Neural cell (in vitro differentiated cells): Measurements from ENCODE around the gene XPR1. TPM values are rescaled to one million over a fixed set of nuclear protein-coding genes. Genes with fewer than 3 reads are reported as not detected.

Experiments used
- H2AFZ ChIP-seq: fragments of 200-600, 300-800 bp; sonication (generic), shearing (Covaris generic); 2 replicates; pipeline ENCODE4 v1.6.0; 2014; ENCODE audit warnings: low read depth, mild to moderate bottlenecking, antibody characterized with exemption, low read length, moderate library complexity
- H3F3A ChIP-seq: fragments of 200-600 bp; shearing (Covaris generic); 2 replicates; pipeline ENCODE4 v1.6.1; 2016; ENCODE audit warnings: mild to moderate bottlenecking, moderate library complexity, mixed read lengths, antibody characterized with exemption, low read length; ENCODE audit not compliant: insufficient read depth, poor library complexity, severe bottlenecking
- H3K27ac ChIP-seq: fragments of 200-600, 300-800 bp; sonication (generic), shearing (Covaris generic); 2 replicates; pipeline ENCODE4 v1.5.1; 2014; ENCODE audit warnings: mild to moderate bottlenecking, low read length, moderate library complexity
- H3K27me3 ChIP-seq: fragments of 300-800, 200-600 bp; sonication (generic), shearing (Covaris generic); 2 replicates; pipeline ENCODE4 v1.6.0; 2014; ENCODE audit warnings: mild to moderate bottlenecking, low read depth, low read length, moderate library complexity; ENCODE audit not compliant: insufficient read depth
- H3K36me3 ChIP-seq: fragments of 300-800, 200-600 bp; sonication (generic), shearing (Covaris generic); 2 replicates; pipeline ENCODE4 v1.5.1; 2014; ENCODE audit warnings: mild to moderate bottlenecking, antibody characterized with exemption, low read length, moderate library complexity; ENCODE audit not compliant: insufficient read depth
- H3K4me2 ChIP-seq: fragments of 300-800, 200-600 bp; sonication (generic), shearing (Covaris generic); 2 replicates; pipeline ENCODE4 v1.6.0; 2014; ENCODE audit warnings: mild to moderate bottlenecking, low read length
- H3K4me3 ChIP-seq: fragments of 300-800, 200-600 bp; sonication (generic), shearing (Covaris generic); 2 replicates; pipeline ENCODE4 v1.5.1; 2014; ENCODE audit warnings: mild to moderate bottlenecking, low read length, moderate library complexity
- H3K79me2 ChIP-seq: fragments of 200-600 bp; shearing (Covaris generic); replicated peaks from 2 replicates; pipeline ENCODE4 v1.6.0; 2014; ENCODE audit warnings: mild to moderate bottlenecking, low read length, moderate library complexity; ENCODE audit not compliant: insufficient read depth
- H3K9ac ChIP-seq: fragments of 300-800, 200-600 bp; sonication (generic), shearing (Covaris generic); 2 replicates; pipeline ENCODE4 v1.6.1; 2016; ENCODE audit warnings: mild to moderate bottlenecking, low read length, mixed read lengths
- H3K9me2 ChIP-seq: fragments of 200-600 bp; shearing (Covaris generic); 2 replicates; pipeline ENCODE4 v1.6.1; 2016; ENCODE audit warnings: mild to moderate bottlenecking, low read length, mixed read lengths; ENCODE audit not compliant: insufficient read depth
- H3K9me3 ChIP-seq: fragments of 200-600, 300-800 bp; sonication (generic), shearing (Covaris generic); 2 replicates; pipeline ENCODE4 v1.6.1; 2016; ENCODE audit warnings: mild to moderate bottlenecking, mixed run types, low read length, moderate library complexity, mixed read lengths
- H4K20me1 ChIP-seq: fragments of 200-600 bp; shearing (Covaris generic); 2 replicates; pipeline ENCODE4 v1.6.1; 2016; ENCODE audit warnings: mild to moderate bottlenecking, mixed run types; ENCODE audit not compliant: insufficient read depth
- CTCF ChIP-seq: fragments of 450-650 bp; IDR thresholded peaks from 2 replicates; pipeline ENCODE4 v1.5.1; 2014; ENCODE audit warnings: antibody characterized with exemption, mild to moderate bottlenecking, moderate library complexity; ENCODE audit not compliant: poor library complexity, severe bottlenecking
- EP300 ChIP-seq: fragments of 450-650 bp; conservative IDR thresholded peaks from 2 replicates; pipeline ENCODE4 v1.6.1; 2014; ENCODE audit warnings: antibody characterized with exemption, mild to moderate bottlenecking, moderate library complexity; ENCODE audit not compliant: poor library complexity, severe bottlenecking
- EZH2 ChIP-seq: fragments of 200-600, 300-800 bp; shearing (Covaris generic), sonication (generic); IDR thresholded peaks from 2 replicates; pipeline ENCODE4 v1.6.1; 2014; ENCODE audit warnings: antibody characterized with exemption, low read length, borderline replicate concordance, mild to moderate bottlenecking; ENCODE audit not compliant: insufficient read depth, poor library complexity, severe bottlenecking
- MXI1 ChIP-seq: fragments of 450-650 bp; conservative IDR thresholded peaks from 2 replicates; pipeline ENCODE4 v1.6.1; 2014; ENCODE audit warnings: antibody characterized with exemption, mild to moderate bottlenecking; ENCODE audit not compliant: poor library complexity, severe bottlenecking
- POLR2AphosphoS5 ChIP-seq: IDR thresholded peaks from 2 replicates; pipeline ENCODE4 v1.6.1; 2012
- RAD21 ChIP-seq: fragments of 450-650 bp; conservative IDR thresholded peaks from 2 replicates; pipeline ENCODE4 v1.6.1; 2014; ENCODE audit warnings: antibody characterized with exemption, mild to moderate bottlenecking, moderate library complexity
- SMC3 ChIP-seq: fragments of 450-650 bp; conservative IDR thresholded peaks from 2 replicates; pipeline ENCODE4 v1.6.1; 2014; ENCODE audit warnings: antibody characterized with exemption, mild to moderate bottlenecking, moderate library complexity; ENCODE audit not compliant: poor library complexity
- TAF1 ChIP-seq: IDR thresholded peaks from 2 replicates; pipeline ENCODE4 v1.6.1; 2012; ENCODE audit warnings: low read depth
- polyA plus RNA-seq: library from polyadenylated mRNA; depleted of rRNA; stranded (reverse); fragments of >200 nt; gene quantifications from 2 replicates; pipeline ENCODE4 v1.2.3, GENCODE V29; 2014
- TF ChIP-seq, protein P1 (sequence below): IDR thresholded peaks from 2 replicates; pipeline ENCODE4 v1.6.1; 2012; ENCODE audit warnings: borderline replicate concordance

Gene XPR1
- polyA plus RNA-seq, 1 donor from 2014 or later, result 185 TPM

DNA sequence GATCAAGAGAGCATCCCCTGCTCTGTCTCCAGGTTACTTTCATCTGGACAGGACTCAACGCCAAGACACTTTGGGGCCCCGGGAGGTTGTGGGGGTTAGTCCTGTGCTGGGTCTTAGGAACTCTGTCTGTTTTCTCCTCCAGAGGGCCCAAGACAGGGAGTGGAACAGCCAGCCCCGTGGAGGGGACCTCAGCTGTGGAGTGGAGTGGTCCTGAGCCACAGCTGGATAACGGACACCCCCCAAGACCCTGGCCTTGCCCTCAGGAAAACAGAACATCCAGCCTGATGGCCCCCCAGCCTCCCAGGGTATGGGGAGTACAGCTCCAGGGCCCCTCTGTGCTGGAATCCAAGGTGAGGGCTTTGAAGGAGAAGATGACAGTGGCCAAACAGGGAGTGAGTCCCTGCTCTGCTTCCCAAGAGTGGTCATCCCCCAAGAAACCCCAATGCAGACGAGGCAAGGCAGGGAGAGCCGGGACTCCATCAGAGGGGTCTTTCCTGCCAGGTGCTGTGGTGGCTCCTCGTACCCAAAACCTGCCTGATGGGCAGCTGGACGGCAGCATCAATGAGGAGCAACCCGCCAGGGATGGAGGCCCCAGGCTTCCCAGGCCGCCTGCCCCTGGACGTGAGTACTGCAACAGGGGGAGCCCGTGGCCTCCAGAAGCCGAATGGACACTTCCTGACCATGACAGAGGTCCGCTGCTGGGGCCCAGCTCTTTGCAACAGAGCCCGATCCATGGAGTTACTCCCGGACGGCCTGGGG, 284.4 kb downstream of the XPR1 start:
- Histone ChIP-seq H3K27me3 (peaks cover 32% of the 10 kb centered on the region), H3K27ac (no peak overlapping the region), H4K20me1 (no peaks in the 10 kb centered on the region), H3K9ac (no peak overlapping the region), H2AFZ (no peak overlapping the region), H3K4me2 (no peak overlapping the region), H3F3A (no peaks in the 10 kb centered on the region), H3K9me2 (no peaks in the 10 kb centered on the region), H3K4me3 (no peak overlapping the region), H3K9me3 (no peaks in the 10 kb centered on the region), H3K79me2 (no peaks in the 10 kb centered on the region), H3K36me3 (no peaks in the 10 kb centered on the region)
- TF ChIP-seq EP300 (no peak), CTCF (no peak), POLR2AphosphoS5 (no peak), TAF1 (no peak), MXI1 (no peak), RAD21 (no peak), EZH2 (no peak)
- TF ChIP-seq, protein P1, sequence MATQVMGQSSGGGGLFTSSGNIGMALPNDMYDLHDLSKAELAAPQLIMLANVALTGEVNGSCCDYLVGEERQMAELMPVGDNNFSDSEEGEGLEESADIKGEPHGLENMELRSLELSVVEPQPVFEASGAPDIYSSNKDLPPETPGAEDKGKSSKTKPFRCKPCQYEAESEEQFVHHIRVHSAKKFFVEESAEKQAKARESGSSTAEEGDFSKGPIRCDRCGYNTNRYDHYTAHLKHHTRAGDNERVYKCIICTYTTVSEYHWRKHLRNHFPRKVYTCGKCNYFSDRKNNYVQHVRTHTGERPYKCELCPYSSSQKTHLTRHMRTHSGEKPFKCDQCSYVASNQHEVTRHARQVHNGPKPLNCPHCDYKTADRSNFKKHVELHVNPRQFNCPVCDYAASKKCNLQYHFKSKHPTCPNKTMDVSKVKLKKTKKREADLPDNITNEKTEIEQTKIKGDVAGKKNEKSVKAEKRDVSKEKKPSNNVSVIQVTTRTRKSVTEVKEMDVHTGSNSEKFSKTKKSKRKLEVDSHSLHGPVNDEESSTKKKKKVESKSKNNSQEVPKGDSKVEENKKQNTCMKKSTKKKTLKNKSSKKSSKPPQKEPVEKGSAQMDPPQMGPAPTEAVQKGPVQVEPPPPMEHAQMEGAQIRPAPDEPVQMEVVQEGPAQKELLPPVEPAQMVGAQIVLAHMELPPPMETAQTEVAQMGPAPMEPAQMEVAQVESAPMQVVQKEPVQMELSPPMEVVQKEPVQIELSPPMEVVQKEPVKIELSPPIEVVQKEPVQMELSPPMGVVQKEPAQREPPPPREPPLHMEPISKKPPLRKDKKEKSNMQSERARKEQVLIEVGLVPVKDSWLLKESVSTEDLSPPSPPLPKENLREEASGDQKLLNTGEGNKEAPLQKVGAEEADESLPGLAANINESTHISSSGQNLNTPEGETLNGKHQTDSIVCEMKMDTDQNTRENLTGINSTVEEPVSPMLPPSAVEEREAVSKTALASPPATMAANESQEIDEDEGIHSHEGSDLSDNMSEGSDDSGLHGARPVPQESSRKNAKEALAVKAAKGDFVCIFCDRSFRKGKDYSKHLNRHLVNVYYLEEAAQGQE, result no peak

- Histone ChIP-seq H3K27ac (no peak overlapping the region), H3K9ac (no peak overlapping the region), H3K79me2 (no peaks in the 10 kb centered on the region), H3K27me3 (peaks cover 26% of the 10 kb centered on the region), H3K9me3 (no peaks in the 10 kb centered on the region), H3K36me3 (no peaks in the 10 kb centered on the region), H2AFZ (no peak overlapping the region), H3F3A (no peaks in the 10 kb centered on the region), H3K9me2 (no peaks in the 10 kb centered on the region), H4K20me1 (no peaks in the 10 kb centered on the region), H3K4me2 (no peak overlapping the region), H3K4me3 (no peak overlapping the region)
- no peak for TF ChIP-seq CTCF
- TF ChIP-seq, protein P1, result no peak
- no peak for TF ChIP-seq RAD21
- TF ChIP-seq EZH2, result no peak
- TF ChIP-seq MXI1, result no peak
- TF ChIP-seq TAF1, result no peak
- no peak for TF ChIP-seq EP300
- TF ChIP-seq POLR2AphosphoS5, result no peak
- no peak for TF ChIP-seq SMC3
These were observed 284.9 kb downstream of the XPR1 start for GRCh38 chr1:180916771-180917170.
